Muscle layer of duodenum (tissue), 2 donors: ENCODE results near the gene CEACAM20.
"Not testable (repeated sequence)": the region's sequence is repeated elsewhere in the genome, so short reads cannot be mapped to it uniquely, and the experiment has no call there.

Experiments
- H3K27ac ChIP-seq: one replicate; pipeline ENCODE4 v1.7.0; 2013; ENCODE audit warnings: mild to moderate bottlenecking, low read length
- H3K27me3 ChIP-seq: one replicate; pipeline ENCODE4 v1.7.0; 2013; ENCODE audit warnings: low read depth, mild to moderate bottlenecking, control low read depth, low read length
- H3K36me3 ChIP-seq, 2 donors: one replicate each; pipeline ENCODE4 v1.7.0; 2013; ENCODE audit warnings: low read length in 2 of 2, control low read depth in 1 of 2, mild to moderate bottlenecking in 1 of 2; ENCODE audit not compliant: insufficient read depth in 2 of 2, control insufficient read depth in 1 of 2
- H3K4me1 ChIP-seq, 2 donors: one replicate each; pipeline ENCODE4 v1.7.0; 2013; ENCODE audit warnings: low read length in 2 of 2, mild to moderate bottlenecking in 2 of 2, control low read depth in 1 of 2, moderate library complexity in 1 of 2; ENCODE audit not compliant: insufficient read depth in 2 of 2, control insufficient read depth in 1 of 2
- H3K4me3 ChIP-seq, 2 donors: one replicate each; pipeline ENCODE4 v1.7.0; 2013; ENCODE audit warnings: low read length in 2 of 2, low read depth in 1 of 2, mild to moderate bottlenecking in 1 of 2
- H3K9me3 ChIP-seq, 2 donors: one replicate each; pipeline ENCODE4 v1.7.0; 2013; ENCODE audit warnings: low read length in 2 of 2, control low read depth in 1 of 2, mild to moderate bottlenecking in 1 of 2; ENCODE audit not compliant: control insufficient read depth in 1 of 2
- donor health status: healthy.

CEACAM20 gene

GRCh38 chr19:44462600-44463286 lies 66.7 kb downstream of the CEACAM20 start:
- Histone ChIP-seq H3K9me3 (peaks cover 6 to 57% of the 10 kb centered on the region in 2 donors), H3K4me3 (peak overlapping the region in 1 of 2 donors; percentile 42)
- not testable (repeated sequence) for H3K4me1 ChIP-seq

More at GRCh38 chr19:44462600-44463286, 66.7 kb downstream of the CEACAM20 start:
- not testable (repeated sequence) for H3K27me3 ChIP-seq, H3K27ac ChIP-seq, H3K36me3 ChIP-seq
